ENCODE results near the gene RPTOR.

DNA sequence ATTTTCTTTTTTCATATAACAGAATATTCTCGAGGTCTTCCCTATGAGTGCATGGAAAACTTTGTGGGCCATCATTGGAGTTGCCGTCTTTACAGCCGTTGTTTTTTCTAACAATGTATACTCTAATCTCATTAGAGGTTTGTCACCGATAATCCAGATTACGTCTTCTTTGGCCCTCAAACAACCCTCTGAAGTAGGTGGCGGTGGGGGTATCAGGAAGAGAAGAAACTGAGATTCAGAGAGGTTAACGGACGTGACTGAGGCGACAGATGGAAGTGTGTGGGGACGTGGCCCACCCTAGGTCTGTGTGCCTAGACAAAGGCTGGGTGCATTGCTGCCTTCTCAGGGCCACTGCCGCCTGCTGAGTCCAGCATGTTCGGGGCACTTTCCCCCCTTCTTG, 63.7 kb downstream of the RPTOR start:
- no peak for TF ChIP-seq ZC3H10 (CRISPR knock-in tag; IDR thresholded peaks at IDR 0.05)
- TF ChIP-seq ZNF8 (CRISPR knock-in tag; IDR thresholded peaks at IDR 0.05) = no peak
- TF ChIP-seq, protein P1, sequence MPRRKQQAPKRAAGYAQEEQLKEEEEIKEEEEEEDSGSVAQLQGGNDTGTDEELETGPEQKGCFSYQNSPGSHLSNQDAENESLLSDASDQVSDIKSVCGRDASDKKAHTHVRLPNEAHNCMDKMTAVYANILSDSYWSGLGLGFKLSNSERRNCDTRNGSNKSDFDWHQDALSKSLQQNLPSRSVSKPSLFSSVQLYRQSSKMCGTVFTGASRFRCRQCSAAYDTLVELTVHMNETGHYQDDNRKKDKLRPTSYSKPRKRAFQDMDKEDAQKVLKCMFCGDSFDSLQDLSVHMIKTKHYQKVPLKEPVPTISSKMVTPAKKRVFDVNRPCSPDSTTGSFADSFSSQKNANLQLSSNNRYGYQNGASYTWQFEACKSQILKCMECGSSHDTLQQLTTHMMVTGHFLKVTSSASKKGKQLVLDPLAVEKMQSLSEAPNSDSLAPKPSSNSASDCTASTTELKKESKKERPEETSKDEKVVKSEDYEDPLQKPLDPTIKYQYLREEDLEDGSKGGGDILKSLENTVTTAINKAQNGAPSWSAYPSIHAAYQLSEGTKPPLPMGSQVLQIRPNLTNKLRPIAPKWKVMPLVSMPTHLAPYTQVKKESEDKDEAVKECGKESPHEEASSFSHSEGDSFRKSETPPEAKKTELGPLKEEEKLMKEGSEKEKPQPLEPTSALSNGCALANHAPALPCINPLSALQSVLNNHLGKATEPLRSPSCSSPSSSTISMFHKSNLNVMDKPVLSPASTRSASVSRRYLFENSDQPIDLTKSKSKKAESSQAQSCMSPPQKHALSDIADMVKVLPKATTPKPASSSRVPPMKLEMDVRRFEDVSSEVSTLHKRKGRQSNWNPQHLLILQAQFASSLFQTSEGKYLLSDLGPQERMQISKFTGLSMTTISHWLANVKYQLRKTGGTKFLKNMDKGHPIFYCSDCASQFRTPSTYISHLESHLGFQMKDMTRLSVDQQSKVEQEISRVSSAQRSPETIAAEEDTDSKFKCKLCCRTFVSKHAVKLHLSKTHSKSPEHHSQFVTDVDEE (CRISPR knock-in tag; IDR thresholded peaks at IDR 0.05) = no peak
- no peak for TF ChIP-seq ZFP3 (CRISPR knock-in tag; IDR thresholded peaks at IDR 0.05)
- TF ChIP-seq, protein P2, sequence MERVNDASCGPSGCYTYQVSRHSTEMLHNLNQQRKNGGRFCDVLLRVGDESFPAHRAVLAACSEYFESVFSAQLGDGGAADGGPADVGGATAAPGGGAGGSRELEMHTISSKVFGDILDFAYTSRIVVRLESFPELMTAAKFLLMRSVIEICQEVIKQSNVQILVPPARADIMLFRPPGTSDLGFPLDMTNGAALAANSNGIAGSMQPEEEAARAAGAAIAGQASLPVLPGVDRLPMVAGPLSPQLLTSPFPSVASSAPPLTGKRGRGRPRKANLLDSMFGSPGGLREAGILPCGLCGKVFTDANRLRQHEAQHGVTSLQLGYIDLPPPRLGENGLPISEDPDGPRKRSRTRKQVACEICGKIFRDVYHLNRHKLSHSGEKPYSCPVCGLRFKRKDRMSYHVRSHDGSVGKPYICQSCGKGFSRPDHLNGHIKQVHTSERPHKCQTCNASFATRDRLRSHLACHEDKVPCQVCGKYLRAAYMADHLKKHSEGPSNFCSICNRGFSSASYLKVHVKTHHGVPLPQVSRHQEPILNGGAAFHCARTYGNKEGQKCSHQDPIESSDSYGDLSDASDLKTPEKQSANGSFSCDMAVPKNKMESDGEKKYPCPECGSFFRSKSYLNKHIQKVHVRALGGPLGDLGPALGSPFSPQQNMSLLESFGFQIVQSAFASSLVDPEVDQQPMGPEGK (CRISPR knock-in tag; IDR thresholded peaks at IDR 0.05; ENCODE audit: borderline replicate concordance) = no peak
- no peak for TF ChIP-seq ZFP30 (CRISPR knock-in tag; IDR thresholded peaks at IDR 0.05)
- no peak for TF ChIP-seq BACH2 (CRISPR knock-in tag; IDR thresholded peaks at IDR 0.05; ENCODE audit: borderline replicate concordance)
- TF ChIP-seq OSR1 (CRISPR knock-in tag; IDR thresholded peaks at IDR 0.05) = no peak
- no peak for TF ChIP-seq GLIS3 (CRISPR knock-in tag; IDR thresholded peaks at IDR 0.05)

Data from SK-N-SH treated with all-trans-retinoic acid at 6 μM for 48 hours (cell line).